RWPE2 (cell line): ENCODE data around the gene ZSWIM9.

Experiments
- ATAC-seq: fragments of 200-7000 bp; cut with Tn5 transposase; 3 replicates; pipeline ENCODE4 v1.9.1; 2021; ENCODE audit warnings: low read depth
- DNase-seq: peaks from one replicate; pipeline ENCODE4 v3.0.0-alpha.2; 2020; ENCODE audit warnings: low spot score
- H3K27ac ChIP-seq: fragments of 450-650 bp; 2 replicates; pipeline ENCODE4 v1.5.1; 2017; ENCODE audit warnings: mild to moderate bottlenecking; ENCODE audit not compliant: poor library complexity, severe bottlenecking
- H3K27me3 ChIP-seq: fragments of 250-450 bp; sonication (Bioruptor Pico); 2 replicates; pipeline ENCODE4 v1.5.1; 2021; ENCODE audit warnings: mild to moderate bottlenecking, moderate library complexity; ENCODE audit not compliant: insufficient read depth, poor library complexity, severe bottlenecking
- H3K36me3 ChIP-seq: fragments of 250-450 bp; sonication (Bioruptor Pico); 2 replicates; pipeline ENCODE4 v1.5.1; 2020; ENCODE audit warnings: low read depth, mild to moderate bottlenecking, moderate library complexity
- H3K4me1 ChIP-seq: fragments of 250-450 bp; sonication (Bioruptor Pico); 2 replicates; pipeline ENCODE4 v1.5.1; 2021; ENCODE audit warnings: mild to moderate bottlenecking, moderate library complexity; ENCODE audit not compliant: insufficient read depth, poor library complexity, severe bottlenecking
- H3K4me3 ChIP-seq: fragments of 250-450 bp; sonication (Bioruptor Pico); 2 replicates; pipeline ENCODE4 v1.5.1; 2021; ENCODE audit warnings: mild to moderate bottlenecking, moderate library complexity; ENCODE audit not compliant: severe bottlenecking
- H3K9me3 ChIP-seq: fragments of 250-450 bp; sonication (Bioruptor Pico); 2 replicates; pipeline ENCODE4 v1.5.1; 2021; ENCODE audit warnings: mild to moderate bottlenecking, moderate library complexity; ENCODE audit not compliant: severe bottlenecking
- CTCF ChIP-seq: fragments of 450-650 bp; IDR thresholded peaks from one replicate; pipeline ENCODE4 v1.5.1; 2017; ENCODE audit warnings: mild to moderate bottlenecking, moderate library complexity; ENCODE audit not compliant: poor library complexity, severe bottlenecking

Gene ZSWIM9

GRCh38 chr19:48170817-48171347, 402 bp downstream of the ZSWIM9 start:
- Histone ChIP-seq H3K4me1 (peaks cover 4% of the 10 kb centered on the region), H3K27ac (peak overlapping the region; percentile 67), H3K36me3 (peaks cover 27% of the 10 kb centered on the region), H3K4me3 (peak overlapping the region; percentile 100), H3K9me3 (no peaks in the 10 kb centered on the region), H3K27me3 (no peaks in the 10 kb centered on the region)
- TF ChIP-seq CTCF: no peak
- DNase-seq (no peak), ATAC-seq (peak; percentile 7; the same call in 2 of the 3 replicates)

GRCh38 chr19:48171710-48172109, 1.2 kb downstream of the ZSWIM9 start:
- Histone ChIP-seq H3K27ac (no peak overlapping the region), H3K27me3 (no peaks in the 10 kb centered on the region), H3K4me3 (peak overlapping the region; percentile 100)

GRCh38 chr19:48174445-48175030, 4.1 kb downstream of the ZSWIM9 start:
- Histone ChIP-seq H3K9me3 (no peaks in the 10 kb centered on the region), H3K4me1 (no peaks in the 10 kb centered on the region), H3K27me3 (no peaks in the 10 kb centered on the region), H3K4me3 (no peak overlapping the region), H3K36me3 (peaks cover 29% of the 10 kb centered on the region), H3K27ac (no peak overlapping the region)
- no peak for ATAC-seq
- no peak for DNase-seq
- TF ChIP-seq CTCF: no peak

More at GRCh38 chr19:48171710-48172109, 1.2 kb downstream of the ZSWIM9 start:
- DNase-seq: no peak
- Histone ChIP-seq H3K4me1 (peaks cover 4% of the 10 kb centered on the region), H3K36me3 (peaks cover 29% of the 10 kb centered on the region), H3K9me3 (no peaks in the 10 kb centered on the region)
- no peak for ATAC-seq
- TF ChIP-seq CTCF: no peak

GRCh38 chr19:48175578-48175977, 5.1 kb downstream of the ZSWIM9 start:
- ATAC-seq (no peak), DNase-seq (no peak)
- no peak overlapping the region for H3K27ac ChIP-seq
- H3K27me3 ChIP-seq: no peaks in the 10 kb centered on the region
- no peak for TF ChIP-seq CTCF
- peaks cover 29% of the 10 kb centered on the region for H3K36me3 ChIP-seq
- no peaks in the 10 kb centered on the region for H3K9me3 ChIP-seq
- no peaks in the 10 kb centered on the region for H3K4me1 ChIP-seq
- H3K4me3 ChIP-seq: no peak overlapping the region

GRCh38 chr19:48176226-48176625, 5.7 kb downstream of the ZSWIM9 start:
- no peaks in the 10 kb centered on the region for H3K4me1 ChIP-seq
- no peak overlapping the region for H3K27ac ChIP-seq
- TF ChIP-seq CTCF: no peak
- H3K4me3 ChIP-seq: no peak overlapping the region
- no peak for ATAC-seq
- H3K27me3 ChIP-seq: no peaks in the 10 kb centered on the region
- no peak for DNase-seq
- H3K9me3 ChIP-seq: no peaks in the 10 kb centered on the region
- H3K36me3 ChIP-seq: peaks cover 29% of the 10 kb centered on the region
